Measurements from ENCODE around the gene KCNK3. TPM values are rescaled to one million over a fixed set of nuclear protein-coding genes. Genes with fewer than 3 reads are reported as not detected.
"Not testable (repeated sequence)": the region's sequence is repeated elsewhere in the genome, so short reads cannot be mapped to it uniquely, and the experiment has no call there.

Gene KCNK3
- polyA plus RNA-seq (ENCODE audit: insufficient read length in 3 of 3), result 1 to 10 TPM in 2 of 3 donors, under 1 TPM in 1; 0.57 to 1.6 (median 1.2) TPM

- DNase-seq (ENCODE audit: low read depth in 3 of 3, low spot score in 2 of 3), result peak in 1 of 3 donors; percentile 35
Measured at GRCh38 chr2:26692279-26692896, at the start of gene KCNK3. TSS of gene KCNK3 (plus strand) at chr2:26692722. CDS start at chr2:26692876, 154 bp downstream.

GRCh38 chr2:26644188-26644835 is 48.2 kb upstream of the KCNK3 start:
- DNase-seq (ENCODE audit: low read depth in 3 of 3, low spot score in 2 of 3), result no peak

GRCh38 chr2:26645762-26646161 is 46.8 kb upstream of the KCNK3 start:
- no peak for DNase-seq (ENCODE audit: low read depth in 3 of 3, low spot score in 2 of 3)

GRCh38 chr2:26646986-26647672 is 45.4 kb upstream of the KCNK3 start:
- DNase-seq (ENCODE audit: low read depth in 3 of 3, low spot score in 2 of 3), result no peak

GRCh38 chr2:26647981-26648380 is 44.5 kb upstream of the KCNK3 start:
- no peak for DNase-seq (ENCODE audit: low read depth in 3 of 3, low spot score in 2 of 3)

GRCh38 chr2:26648516-26648915 is 44.0 kb upstream of the KCNK3 start:
- no peak for DNase-seq (ENCODE audit: low read depth in 3 of 3, low spot score in 2 of 3)

- DNase-seq (ENCODE audit: low read depth in 3 of 3, low spot score in 2 of 3), result no peak
Measured at GRCh38 chr2:26649322-26649721, 43.2 kb upstream of the KCNK3 start.

- no peak for DNase-seq (ENCODE audit: low read depth in 3 of 3, low spot score in 2 of 3)
Measured at GRCh38 chr2:26649992-26650712, 42.4 kb upstream of the KCNK3 start.

- no peak for DNase-seq (ENCODE audit: low read depth in 3 of 3, low spot score in 2 of 3)
Measured at GRCh38 chr2:26650713-26651469, 41.6 kb upstream of the KCNK3 start.

GRCh38 chr2:26651470-26651771 is 41.1 kb upstream of the KCNK3 start:
- no peak for DNase-seq (ENCODE audit: low read depth in 3 of 3, low spot score in 2 of 3)

GRCh38 chr2:26651799-26652198 is 40.7 kb upstream of the KCNK3 start:
- DNase-seq (ENCODE audit: low read depth in 3 of 3, low spot score in 2 of 3), result no peak

GRCh38 chr2:26652361-26653041 is 40.0 kb upstream of the KCNK3 start:
- peak; percentile 47 to 61 (median 47) for DNase-seq (ENCODE audit: low read depth in 3 of 3, low spot score in 2 of 3)

- no peak for DNase-seq (ENCODE audit: low read depth in 3 of 3, low spot score in 2 of 3)
Measured at GRCh38 chr2:26653207-26654060, 39.1 kb upstream of the KCNK3 start.

GRCh38 chr2:26654061-26654340 is 38.5 kb upstream of the KCNK3 start:
- DNase-seq (ENCODE audit: low read depth in 3 of 3, low spot score in 2 of 3), result no peak

- not testable (repeated sequence) for DNase-seq (ENCODE audit: low read depth in 3 of 3, low spot score in 2 of 3)
Measured at GRCh38 chr2:26655120-26655519, 37.4 kb upstream of the KCNK3 start.

- no peak for DNase-seq (ENCODE audit: low read depth in 3 of 3, low spot score in 2 of 3)
Measured at GRCh38 chr2:26655611-26656195, 36.8 kb upstream of the KCNK3 start.

- DNase-seq (ENCODE audit: low read depth in 3 of 3, low spot score in 2 of 3), result no peak
Measured at GRCh38 chr2:26657265-26657664, 35.3 kb upstream of the KCNK3 start.

GRCh38 chr2:26658691-26659346 is 33.7 kb upstream of the KCNK3 start:
- DNase-seq (ENCODE audit: low read depth in 3 of 3, low spot score in 2 of 3), result no peak

All from right renal cortex interstitium (tissue), 3 donors.